Measurements from ENCODE around the gene CSF2RB.

DNA sequence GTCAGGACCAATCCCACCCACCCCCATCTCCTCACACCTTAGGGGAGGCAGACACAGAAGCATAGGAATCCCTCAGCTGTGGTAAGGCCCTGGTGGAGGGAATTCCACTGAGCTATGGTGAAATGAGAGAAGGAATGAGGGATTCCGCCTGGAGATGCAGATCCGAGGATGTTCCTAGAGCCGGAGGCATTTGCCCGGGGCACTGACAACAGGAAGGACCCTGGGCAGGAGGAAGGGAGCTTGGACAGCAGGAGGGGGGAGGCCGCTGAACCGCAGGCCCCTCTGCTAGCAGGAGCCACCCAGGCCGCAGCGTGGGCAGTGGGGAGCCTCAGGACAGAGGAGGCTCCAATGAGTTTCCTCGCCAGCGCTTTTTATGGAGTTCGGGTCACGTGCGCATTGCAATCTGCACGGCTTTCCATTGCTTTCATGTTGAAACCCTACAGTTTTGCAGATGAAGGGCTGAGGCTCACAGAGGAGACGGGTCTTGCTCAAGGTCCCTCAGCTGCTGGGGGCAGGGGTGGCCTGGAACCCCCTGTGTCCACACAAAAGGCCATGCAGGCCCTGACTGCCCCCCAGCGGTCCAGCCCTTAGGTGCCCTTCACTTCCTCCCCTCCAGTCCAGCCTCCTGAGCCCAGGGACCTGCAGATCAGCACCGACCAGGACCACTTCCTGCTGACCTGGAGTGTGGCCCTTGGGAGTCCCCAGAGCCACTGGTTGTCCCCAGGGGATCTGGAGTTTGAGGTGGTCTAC is 15.5 kb downstream of the CSF2RB start:
- TF ChIP-seq, protein P1, sequence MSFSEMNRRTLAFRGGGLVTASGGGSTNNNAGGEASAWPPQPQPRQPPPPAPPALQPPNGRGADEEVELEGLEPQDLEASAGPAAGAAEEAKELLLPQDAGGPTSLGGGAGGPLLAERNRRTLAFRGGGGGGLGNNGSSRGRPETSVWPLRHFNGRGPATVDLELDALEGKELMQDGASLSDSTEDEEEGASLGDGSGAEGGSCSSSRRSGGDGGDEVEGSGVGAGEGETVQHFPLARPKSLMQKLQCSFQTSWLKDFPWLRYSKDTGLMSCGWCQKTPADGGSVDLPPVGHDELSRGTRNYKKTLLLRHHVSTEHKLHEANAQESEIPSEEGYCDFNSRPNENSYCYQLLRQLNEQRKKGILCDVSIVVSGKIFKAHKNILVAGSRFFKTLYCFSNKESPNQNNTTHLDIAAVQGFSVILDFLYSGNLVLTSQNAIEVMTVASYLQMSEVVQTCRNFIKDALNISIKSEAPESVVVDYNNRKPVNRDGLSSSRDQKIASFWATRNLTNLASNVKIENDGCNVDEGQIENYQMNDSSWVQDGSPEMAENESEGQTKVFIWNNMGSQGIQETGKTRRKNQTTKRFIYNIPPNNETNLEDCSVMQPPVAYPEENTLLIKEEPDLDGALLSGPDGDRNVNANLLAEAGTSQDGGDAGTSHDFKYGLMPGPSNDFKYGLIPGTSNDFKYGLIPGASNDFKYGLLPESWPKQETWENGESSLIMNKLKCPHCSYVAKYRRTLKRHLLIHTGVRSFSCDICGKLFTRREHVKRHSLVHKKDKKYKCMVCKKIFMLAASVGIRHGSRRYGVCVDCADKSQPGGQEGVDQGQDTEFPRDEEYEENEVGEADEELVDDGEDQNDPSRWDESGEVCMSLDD (CRISPR knock-in tag; IDR thresholded peaks at IDR 0.05; ENCODE audit: borderline replicate concordance): no peak
- TF ChIP-seq, protein P2, sequence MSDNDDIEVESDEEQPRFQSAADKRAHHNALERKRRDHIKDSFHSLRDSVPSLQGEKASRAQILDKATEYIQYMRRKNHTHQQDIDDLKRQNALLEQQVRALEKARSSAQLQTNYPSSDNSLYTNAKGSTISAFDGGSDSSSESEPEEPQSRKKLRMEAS (IDR thresholded peaks at IDR 0.05): no peak
- TF ChIP-seq PAF1 (CRISPR knock-in tag; IDR thresholded peaks at IDR 0.05) (no peak), HOXA7 (CRISPR knock-in tag; IDR thresholded peaks at IDR 0.05) (no peak), ZNF121 (CRISPR knock-in tag; IDR thresholded peaks at IDR 0.05) (no peak), CREB1 (IDR thresholded peaks at IDR 0.05) (no peak), CREB1 (CRISPR knock-in tag; IDR thresholded peaks at IDR 0.05) (no peak), GABPA (IDR thresholded peaks at IDR 0.05; ENCODE audit: low read depth, low read length) (no peak), GABPA (CRISPR knock-in tag; IDR thresholded peaks at IDR 0.05; ENCODE audit: low read depth) (no peak), NFIC (IDR thresholded peaks at IDR 0.05; ENCODE audit: low read length) (no peak), POLR2AphosphoS2 (IDR thresholded peaks at IDR 0.05; ENCODE audit: low read depth, low read length) (no peak), FOXJ3 (CRISPR knock-in tag; IDR thresholded peaks at IDR 0.05; ENCODE audit: borderline replicate concordance) (no peak), CCAR2 (optimal IDR thresholded peaks at IDR 0.05; ENCODE audit: low read depth, low read length) (no peak)
- TF ChIP-seq, protein P3, sequence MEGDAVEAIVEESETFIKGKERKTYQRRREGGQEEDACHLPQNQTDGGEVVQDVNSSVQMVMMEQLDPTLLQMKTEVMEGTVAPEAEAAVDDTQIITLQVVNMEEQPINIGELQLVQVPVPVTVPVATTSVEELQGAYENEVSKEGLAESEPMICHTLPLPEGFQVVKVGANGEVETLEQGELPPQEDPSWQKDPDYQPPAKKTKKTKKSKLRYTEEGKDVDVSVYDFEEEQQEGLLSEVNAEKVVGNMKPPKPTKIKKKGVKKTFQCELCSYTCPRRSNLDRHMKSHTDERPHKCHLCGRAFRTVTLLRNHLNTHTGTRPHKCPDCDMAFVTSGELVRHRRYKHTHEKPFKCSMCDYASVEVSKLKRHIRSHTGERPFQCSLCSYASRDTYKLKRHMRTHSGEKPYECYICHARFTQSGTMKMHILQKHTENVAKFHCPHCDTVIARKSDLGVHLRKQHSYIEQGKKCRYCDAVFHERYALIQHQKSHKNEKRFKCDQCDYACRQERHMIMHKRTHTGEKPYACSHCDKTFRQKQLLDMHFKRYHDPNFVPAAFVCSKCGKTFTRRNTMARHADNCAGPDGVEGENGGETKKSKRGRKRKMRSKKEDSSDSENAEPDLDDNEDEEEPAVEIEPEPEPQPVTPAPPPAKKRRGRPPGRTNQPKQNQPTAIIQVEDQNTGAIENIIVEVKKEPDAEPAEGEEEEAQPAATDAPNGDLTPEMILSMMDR (CRISPR knock-in tag; IDR thresholded peaks at IDR 0.05): no peak

All from HepG2 (cell line).